Activated CD4-positive, alpha-beta memory T cell treated with anti-CD3 and anti-CD28 coated beads, Interleukin-2, amount 10 ng/mL, durations not matched to agents 7 days and 5 days (primary cell): ENCODE results near the gene RGS7. TPM values are rescaled to one million over a fixed set of nuclear protein-coding genes. Genes with fewer than 3 reads are reported as not detected.
"Not testable (repeated sequence)": the region's sequence is repeated elsewhere in the genome, so short reads cannot be mapped to it uniquely, and the experiment has no call there.

ENCODE experiments used
- CTCF ChIA-PET: fragments of 350-600 bp; sonication (Branson Sonifier 250); formaldehyde crosslinking; loops from one replicate; lab custom pipeline; 2021; ENCODE audit warnings: antibody characterized with exemption, inconsistent platforms; lab: Charles Lee
- POLR2A ChIA-PET: fragments of 350-600 bp; sonication (Branson Sonifier 250); formaldehyde crosslinking; loops from one replicate; lab custom pipeline; 2021; ENCODE audit warnings: antibody characterized with exemption; lab: Charles Lee
- DNase-seq: peaks from one replicate; pipeline ENCODE4 v3.0.0-alpha.2; 2020
- H3K27ac Mint-ChIP-seq: one replicate; pipeline ENCODE4 v1.8.0; 2021; ENCODE audit warnings: mild to moderate bottlenecking, mixed read lengths
- H3K27me3 Mint-ChIP-seq: one replicate; pipeline ENCODE4 v1.8.0; 2021; ENCODE audit warnings: mixed read lengths
- H3K36me3 Mint-ChIP-seq: one replicate; pipeline ENCODE4 v1.8.0; 2021; ENCODE audit warnings: low read depth, mixed read lengths
- H3K4me1 Mint-ChIP-seq: one replicate; pipeline ENCODE4 v1.8.0; 2021; ENCODE audit warnings: mixed read lengths
- H3K4me3 Mint-ChIP-seq: one replicate; pipeline ENCODE4 v1.8.0; 2021; ENCODE audit warnings: mild to moderate bottlenecking, mixed read lengths
- H3K9me3 Mint-ChIP-seq: one replicate; pipeline ENCODE4 v1.8.0; 2021; ENCODE audit warnings: mixed read lengths
- total RNA-seq, 2 experiments: library from RNA; stranded (reverse); gene quantifications; one replicate each; pipeline ENCODE4 v1.2.3, GENCODE V29; 2021

Gene RGS7
- total RNA-seq, 2 experiments from 2014 or later = not detected

GRCh38 chr1:240909701-240910457 lies 447.1 kb downstream of the RGS7 start:
- Mint-ChIP-seq H3K27me3 (no peaks in the 10 kb centered on the region), H3K9me3 (peaks cover 3% of the 10 kb centered on the region), H3K27ac (no peak overlapping the region), H3K4me1 (no peaks in the 10 kb centered on the region), H3K36me3 (no peaks in the 10 kb centered on the region), H3K4me3 (no peak overlapping the region)
- CTCF ChIA-PET = no interaction called here
- no peak for DNase-seq
- POLR2A ChIA-PET = no interaction called here

DNA sequence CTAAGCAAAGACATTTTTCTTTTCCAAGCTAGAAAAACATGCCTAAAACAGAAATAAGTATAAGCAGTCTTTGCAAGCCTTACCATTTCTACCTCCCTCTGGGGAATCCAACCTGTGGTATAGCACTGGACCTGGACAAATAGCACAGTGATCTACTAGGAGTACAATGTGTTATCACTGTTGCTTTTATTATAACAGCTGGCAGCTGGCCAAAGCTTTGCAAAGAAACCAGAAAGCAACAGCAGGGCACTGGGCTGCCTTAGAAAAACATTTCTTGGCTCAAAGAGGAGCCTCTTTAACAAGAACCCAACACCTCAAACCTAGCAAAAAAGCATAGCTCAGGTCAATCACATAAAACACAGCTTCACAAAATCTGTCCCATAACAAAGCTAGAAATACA lies 450.5 kb downstream of the RGS7 start:
- no peak for DNase-seq
- H3K9me3 Mint-ChIP-seq = peaks cover 4% of the 10 kb centered on the region
- H3K27me3 Mint-ChIP-seq = no peaks in the 10 kb centered on the region
- H3K36me3 Mint-ChIP-seq = no peaks in the 10 kb centered on the region
- H3K4me3 Mint-ChIP-seq = no peak overlapping the region
- POLR2A ChIA-PET = interaction anchor here (0.6 kb wide), 1 partner anchor 1234 kb away, joined by 3 read pairs; no protein-coding TSS in a partner anchor
- no peaks in the 10 kb centered on the region for H3K4me1 Mint-ChIP-seq
- CTCF ChIA-PET = no interaction called here
- no peak overlapping the region for H3K27ac Mint-ChIP-seq

DNA sequence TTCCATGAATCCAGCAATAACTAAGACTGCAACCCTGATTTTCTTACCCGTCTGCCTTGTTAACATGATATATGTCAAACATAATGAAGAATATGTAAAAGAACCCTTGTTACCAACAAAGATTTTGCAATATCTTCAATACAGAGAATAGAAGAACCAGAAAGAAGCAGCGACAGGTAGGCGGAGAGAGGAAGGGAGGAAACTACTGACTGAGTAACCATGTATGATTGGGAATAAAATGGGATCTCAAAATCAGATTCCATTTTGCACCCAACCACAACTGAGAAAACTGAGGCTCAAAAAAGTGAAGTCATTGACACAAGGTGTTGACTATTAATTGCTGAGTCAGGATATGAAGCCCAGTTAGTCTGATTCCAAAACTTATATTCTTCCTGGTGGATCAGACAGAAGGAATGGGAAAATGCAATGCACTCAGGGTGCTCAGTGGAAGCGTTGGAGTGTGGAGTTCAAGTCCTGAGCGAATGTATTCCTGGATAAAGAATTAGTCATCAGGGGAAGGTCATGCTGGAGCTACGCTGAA lies 451.7 kb downstream of the RGS7 start:
- Mint-ChIP-seq H3K4me3 (no peak overlapping the region), H3K4me1 (no peaks in the 10 kb centered on the region), H3K27ac (no peak overlapping the region), H3K27me3 (no peaks in the 10 kb centered on the region), H3K36me3 (no peaks in the 10 kb centered on the region), H3K9me3 (peaks cover 2% of the 10 kb centered on the region)
- ChIA-PET POLR2A (no interaction called here), CTCF (no interaction called here)
- DNase-seq = no peak

DNA sequence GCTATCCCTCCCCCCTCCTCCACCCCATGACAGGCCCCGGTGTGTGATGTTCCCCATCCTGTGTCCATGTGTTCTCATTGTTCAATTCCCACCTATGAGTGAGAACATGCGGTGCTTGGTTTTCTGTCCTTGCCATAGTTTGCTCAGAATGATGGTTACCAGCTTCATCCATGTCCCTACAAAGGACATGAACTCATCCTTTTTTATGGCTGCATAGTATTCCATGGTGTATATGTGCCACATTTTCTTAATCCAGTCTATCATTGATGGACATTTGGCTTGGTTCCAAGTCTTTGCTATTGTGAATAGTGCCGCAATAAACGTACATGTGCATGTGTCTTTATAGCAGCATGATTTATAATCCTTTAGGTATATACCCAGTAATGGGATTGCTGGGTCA lies 461.6 kb downstream of the RGS7 start:
- H3K4me3 Mint-ChIP-seq, DNase-seq, H3K4me1 Mint-ChIP-seq, POLR2A ChIA-PET, H3K9me3 Mint-ChIP-seq, H3K36me3 Mint-ChIP-seq, H3K27ac Mint-ChIP-seq, H3K27me3 Mint-ChIP-seq: not testable (repeated sequence)
- CTCF ChIA-PET = interaction anchor here (1.0 kb wide), 1 partner anchor 25 kb away, joined by 3 read pairs; no protein-coding TSS in a partner anchor

GRCh38 chr1:240888787-240889048 lies 468.3 kb downstream of the RGS7 start:
- ChIA-PET POLR2A (no interaction called here), CTCF (no interaction called here)
- H3K4me1 Mint-ChIP-seq = no peaks in the 10 kb centered on the region
- H3K4me3 Mint-ChIP-seq = no peak overlapping the region
- no peaks in the 10 kb centered on the region for H3K36me3 Mint-ChIP-seq
- peaks cover 2% of the 10 kb centered on the region for H3K9me3 Mint-ChIP-seq
- no peak overlapping the region for H3K27ac Mint-ChIP-seq
- H3K27me3 Mint-ChIP-seq = no peaks in the 10 kb centered on the region
- no peak for DNase-seq

DNA sequence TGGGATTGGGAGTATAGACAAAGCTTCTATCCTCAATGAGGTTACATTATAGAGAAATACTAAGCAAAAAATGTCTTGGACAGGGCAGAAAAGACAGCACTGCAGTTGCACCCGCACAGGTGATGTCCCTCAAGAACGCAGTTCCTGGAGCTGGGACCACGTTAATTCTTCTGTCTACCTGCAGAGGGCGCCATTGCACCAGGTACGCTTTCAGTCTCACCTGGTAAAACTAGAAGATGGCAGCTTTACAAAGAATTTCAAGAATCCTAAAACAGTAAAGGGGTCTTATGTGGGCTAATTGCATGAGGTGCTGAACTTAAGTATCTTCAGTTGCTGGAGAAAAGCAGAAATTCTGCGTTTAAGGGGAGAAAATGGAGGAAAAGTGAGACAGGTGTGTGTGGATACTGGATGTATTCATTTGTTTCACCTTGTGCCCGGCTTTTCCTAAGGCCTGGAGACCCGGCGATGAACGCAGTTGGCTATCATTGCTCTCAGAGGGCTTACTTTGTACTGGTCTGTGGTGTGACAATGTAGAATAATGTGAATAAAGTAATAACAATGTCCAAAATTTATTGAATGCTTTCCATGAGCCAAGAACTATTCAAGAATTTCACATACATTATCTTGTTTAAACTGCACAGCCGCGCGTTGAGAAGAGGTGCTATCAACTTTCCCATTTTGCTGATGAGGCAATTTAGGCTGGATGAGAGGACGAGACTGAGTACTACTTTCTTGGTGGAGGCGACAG lies 468.8 kb downstream of the RGS7 start:
- Mint-ChIP-seq H3K36me3 (no peaks in the 10 kb centered on the region), H3K27ac (no peak overlapping the region), H3K9me3 (peaks cover 4% of the 10 kb centered on the region), H3K27me3 (no peaks in the 10 kb centered on the region), H3K4me3 (no peak overlapping the region), H3K4me1 (no peaks in the 10 kb centered on the region)
- POLR2A ChIA-PET = no interaction called here
- DNase-seq = peak; percentile 29
- CTCF ChIA-PET = no interaction called here

GRCh38 chr1:240883490-240883889 lies 473.5 kb downstream of the RGS7 start:
- peaks cover 2% of the 10 kb centered on the region for H3K9me3 Mint-ChIP-seq
- no peak overlapping the region for H3K27ac Mint-ChIP-seq
- no peak for DNase-seq
- no peaks in the 10 kb centered on the region for H3K36me3 Mint-ChIP-seq
- ChIA-PET POLR2A (no interaction called here), CTCF (no interaction called here)
- no peak overlapping the region for H3K4me3 Mint-ChIP-seq
- no peaks in the 10 kb centered on the region for H3K27me3 Mint-ChIP-seq
- no peaks in the 10 kb centered on the region for H3K4me1 Mint-ChIP-seq

DNA sequence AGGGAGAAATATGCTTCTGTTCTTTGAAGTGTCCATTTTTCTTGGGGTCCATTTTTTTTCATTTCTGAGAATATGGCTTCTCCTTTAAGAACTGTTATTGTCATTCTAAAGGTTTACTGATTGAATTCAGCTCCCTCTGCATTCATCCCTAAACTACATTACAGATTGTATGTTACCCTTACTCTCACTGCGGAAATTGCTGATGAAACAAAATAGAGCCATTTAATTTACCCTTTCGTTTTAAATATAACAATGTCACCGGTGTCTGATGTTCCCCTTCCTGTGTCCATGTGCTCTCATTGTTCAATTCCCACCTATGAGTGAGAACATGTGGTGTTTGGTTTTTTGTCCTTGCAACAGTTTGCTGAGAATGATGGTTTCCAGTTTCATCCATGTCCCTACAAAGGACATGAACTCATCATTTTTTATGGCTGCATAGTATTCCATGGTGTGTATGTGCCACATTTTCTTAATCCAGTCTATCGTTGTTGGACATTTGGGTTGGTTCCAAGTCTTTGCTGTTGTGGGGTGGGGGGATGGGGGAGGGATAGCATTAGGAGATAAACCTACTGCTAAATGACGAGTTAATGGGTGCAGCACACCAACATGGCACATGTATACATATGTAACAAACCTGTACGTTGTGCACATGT lies 474.2 kb downstream of the RGS7 start:
- H3K27ac Mint-ChIP-seq, H3K9me3 Mint-ChIP-seq, H3K4me3 Mint-ChIP-seq, H3K4me1 Mint-ChIP-seq, CTCF ChIA-PET, H3K27me3 Mint-ChIP-seq, H3K36me3 Mint-ChIP-seq, POLR2A ChIA-PET, DNase-seq: not testable (repeated sequence)

- CTCF ChIA-PET = no interaction called here
- Mint-ChIP-seq H3K4me1 (no peaks in the 10 kb centered on the region), H3K36me3 (no peaks in the 10 kb centered on the region), H3K4me3 (no peak overlapping the region), H3K9me3 (peaks cover 2% of the 10 kb centered on the region), H3K27me3 (no peaks in the 10 kb centered on the region), H3K27ac (no peak overlapping the region)
- POLR2A ChIA-PET = no interaction called here
- DNase-seq = no peak
Measured at GRCh38 chr1:240878631-240879030, 478.4 kb downstream of the RGS7 start.

GRCh38 chr1:240877605-240878004 lies 479.4 kb downstream of the RGS7 start:
- H3K36me3 Mint-ChIP-seq = no peaks in the 10 kb centered on the region
- no peak overlapping the region for H3K4me3 Mint-ChIP-seq
- H3K27ac Mint-ChIP-seq = no peak overlapping the region
- POLR2A ChIA-PET = no interaction called here
- H3K4me1 Mint-ChIP-seq = no peaks in the 10 kb centered on the region
- DNase-seq = no peak
- H3K27me3 Mint-ChIP-seq = no peaks in the 10 kb centered on the region
- H3K9me3 Mint-ChIP-seq = no peaks in the 10 kb centered on the region
- CTCF ChIA-PET = no interaction called here

- H3K36me3 Mint-ChIP-seq = no peaks in the 10 kb centered on the region
- peaks cover 2% of the 10 kb centered on the region for H3K9me3 Mint-ChIP-seq
- ChIA-PET CTCF (no interaction called here), POLR2A (no interaction called here)
- no peaks in the 10 kb centered on the region for H3K27me3 Mint-ChIP-seq
- H3K27ac Mint-ChIP-seq = no peak overlapping the region
- DNase-seq = no peak
- no peaks in the 10 kb centered on the region for H3K4me1 Mint-ChIP-seq
- no peak overlapping the region for H3K4me3 Mint-ChIP-seq
Measured at GRCh38 chr1:240876071-240876470, 480.9 kb downstream of the RGS7 start.

GRCh38 chr1:240869071-240869470 lies 487.9 kb downstream of the RGS7 start:
- ChIA-PET CTCF (no interaction called here), POLR2A (no interaction called here)
- no peak for DNase-seq
- Mint-ChIP-seq H3K27ac (no peak overlapping the region), H3K9me3 (peaks cover 4% of the 10 kb centered on the region), H3K4me1 (no peaks in the 10 kb centered on the region), H3K27me3 (no peaks in the 10 kb centered on the region), H3K4me3 (no peak overlapping the region), H3K36me3 (no peaks in the 10 kb centered on the region)

- H3K9me3 Mint-ChIP-seq = peaks cover 4% of the 10 kb centered on the region
- DNase-seq = no peak
- H3K4me1 Mint-ChIP-seq = no peaks in the 10 kb centered on the region
- H3K27ac Mint-ChIP-seq = no peak overlapping the region
- ChIA-PET POLR2A (no interaction called here), CTCF (no interaction called here)
- H3K27me3 Mint-ChIP-seq = no peaks in the 10 kb centered on the region
- no peak overlapping the region for H3K4me3 Mint-ChIP-seq
- no peaks in the 10 kb centered on the region for H3K36me3 Mint-ChIP-seq
Measured at GRCh38 chr1:240866724-240867123, 490.3 kb downstream of the RGS7 start.
